ENCODE results near the gene CCER1.

The CCER1 gene

GRCh38 chr12:90982170-90982569 lies 27.2 kb upstream of the CCER1 start:
- no peaks in the 10 kb centered on the region for H3K9me2 ChIP-seq (replicated peaks; ENCODE audit: control insufficient read depth, low read length)

GRCh38 chr12:90979951-90980350 lies 25.0 kb upstream of the CCER1 start:
- H3K4me1 ChIP-seq (ENCODE audit: control insufficient read depth, low read length) = no peaks in the 10 kb centered on the region
- H3K36me3 ChIP-seq (ENCODE audit: control insufficient read depth, low read length) = no peaks in the 10 kb centered on the region
- no peaks in the 10 kb centered on the region for H4K20me1 ChIP-seq (ENCODE audit: control insufficient read depth, insufficient read depth, low read depth, low read length)
- TF ChIP-seq CTCF (IDR thresholded peaks at IDR 0.05; ENCODE audit: low read depth, low read length, poor library complexity, severe bottlenecking) (no peak), EZH2phosphoT487 (IDR thresholded peaks at IDR 0.05; ENCODE audit: borderline replicate concordance, low read length) (no peak)
- H3K27me3 ChIP-seq (ENCODE audit: control insufficient read depth, low read length) = no peaks in the 10 kb centered on the region
- no peak overlapping the region for H3K4me2 ChIP-seq (ENCODE audit: low read length)
- H3K9me3 ChIP-seq (ENCODE audit: control insufficient read depth, insufficient read depth, low read length) = no peaks in the 10 kb centered on the region
- H3K27ac ChIP-seq (ENCODE audit: low read depth, low read length) = no peak overlapping the region
- H3K4me3 ChIP-seq (ENCODE audit: low read length) = no peak overlapping the region
- H3K79me2 ChIP-seq (ENCODE audit: control insufficient read depth, low read length) = no peaks in the 10 kb centered on the region
- H3K9me2 ChIP-seq (replicated peaks; ENCODE audit: control insufficient read depth, low read length) = no peaks in the 10 kb centered on the region
- H3F3A ChIP-seq (ENCODE audit: control insufficient read depth, insufficient read depth) = no peaks in the 10 kb centered on the region

More at GRCh38 chr12:90982170-90982569, 27.2 kb upstream of the CCER1 start:
- Histone ChIP-seq H3F3A (ENCODE audit: control insufficient read depth, insufficient read depth) (no peaks in the 10 kb centered on the region), H3K36me3 (ENCODE audit: control insufficient read depth, low read length) (no peaks in the 10 kb centered on the region), H3K27ac (ENCODE audit: low read depth, low read length) (no peak overlapping the region), H3K79me2 (ENCODE audit: control insufficient read depth, low read length) (no peaks in the 10 kb centered on the region), H3K4me2 (ENCODE audit: low read length) (no peak overlapping the region), H3K27me3 (ENCODE audit: control insufficient read depth, low read length) (no peaks in the 10 kb centered on the region), H3K4me3 (ENCODE audit: low read length) (no peak overlapping the region), H3K4me1 (ENCODE audit: control insufficient read depth, low read length) (no peaks in the 10 kb centered on the region), H3K9me3 (ENCODE audit: control insufficient read depth, insufficient read depth, low read length) (no peaks in the 10 kb centered on the region; the same call in 1 of the 2 replicates), H4K20me1 (ENCODE audit: control insufficient read depth, insufficient read depth, low read depth, low read length) (no peaks in the 10 kb centered on the region)
- TF ChIP-seq EZH2phosphoT487 (IDR thresholded peaks at IDR 0.05; ENCODE audit: borderline replicate concordance, low read length) (no peak), CTCF (IDR thresholded peaks at IDR 0.05; ENCODE audit: low read depth, low read length, poor library complexity, severe bottlenecking) (no peak)

GRCh38 chr12:90979019-90979418 lies 24.0 kb upstream of the CCER1 start:
- Histone ChIP-seq H3K27me3 (ENCODE audit: control insufficient read depth, low read length) (0 out of 2 replicates have a peak, but pooled peaks cover 5% of the 10 kb centered on the region), H3K79me2 (ENCODE audit: control insufficient read depth, low read length) (no peaks in the 10 kb centered on the region), H3K36me3 (ENCODE audit: control insufficient read depth, low read length) (no peaks in the 10 kb centered on the region), H3F3A (ENCODE audit: control insufficient read depth, insufficient read depth) (no peaks in the 10 kb centered on the region), H3K4me3 (ENCODE audit: low read length) (no peak overlapping the region), H3K4me1 (ENCODE audit: control insufficient read depth, low read length) (no peaks in the 10 kb centered on the region), H3K27ac (ENCODE audit: low read depth, low read length) (no peak overlapping the region), H3K9me3 (ENCODE audit: control insufficient read depth, insufficient read depth, low read length) (no peaks in the 10 kb centered on the region), H3K4me2 (ENCODE audit: low read length) (no peak overlapping the region), H4K20me1 (ENCODE audit: control insufficient read depth, insufficient read depth, low read depth, low read length) (no peaks in the 10 kb centered on the region), H3K9me2 (replicated peaks; ENCODE audit: control insufficient read depth, low read length) (no peaks in the 10 kb centered on the region)
- TF ChIP-seq EZH2phosphoT487 (IDR thresholded peaks at IDR 0.05; ENCODE audit: borderline replicate concordance, low read length) = no peak
- no peak for TF ChIP-seq CTCF (IDR thresholded peaks at IDR 0.05; ENCODE audit: low read depth, low read length, poor library complexity, severe bottlenecking)
